HepG2 (cell line): ENCODE measurements around the gene C14orf93. TPM values are rescaled to one million over a fixed set of nuclear protein-coding genes. Genes with fewer than 3 reads are reported as not detected.

Experiments
- JARID2 ChIP-seq: sonication (generic); formaldehyde crosslinking; IDR thresholded peaks from 2 replicates; pipeline ENCODE4 v1.8.1; 2023; ENCODE audit warnings: missing genetic modification reagents, inconsistent platforms; ENCODE audit not compliant: insufficient replicate concordance
- SNAPC2 ChIP-seq: sonication (generic); formaldehyde crosslinking; IDR thresholded peaks from 2 replicates; pipeline ENCODE4 v1.8.1; 2022; ENCODE audit warnings: mild to moderate bottlenecking, missing genetic modification reagents
- ZBTB21 ChIP-seq: sonication (generic); formaldehyde crosslinking; IDR thresholded peaks from 2 replicates; pipeline ENCODE4 v1.4.0; 2020; ENCODE audit warnings: missing genetic modification reagents
- ZNF232 ChIP-seq: sonication (generic); formaldehyde crosslinking; IDR thresholded peaks from 2 replicates; pipeline ENCODE4 v1.4.0; 2020; ENCODE audit warnings: missing genetic modification reagents, borderline replicate concordance
- ZNF510 ChIP-seq: sonication (generic); formaldehyde crosslinking; IDR thresholded peaks from 2 replicates; pipeline ENCODE4 v1.4.0; 2020; ENCODE audit warnings: low read depth, mild to moderate bottlenecking, missing genetic modification reagents
- ZNF790 ChIP-seq: sonication (generic); formaldehyde crosslinking; IDR thresholded peaks from 2 replicates; pipeline ENCODE4 v1.8.0; 2022; ENCODE audit warnings: missing genetic modification reagents, mild to moderate bottlenecking, borderline replicate concordance
- polyA plus RNA-seq, 8 experiments: library from polyadenylated mRNA; depleted of rRNA in 3 of 8; stranded (reverse) in 7 of 8; unstranded in 1 of 8; fragments of >200 nt; fragmentation: Illumina TruSeq in 4 of 8; extraction: Trizol in 4 of 8; gene quantifications; 2 replicates each; pipeline versions ENCODE4 v1.2.1 to v1.2.3, GENCODE V29; 2011 to 2016; ENCODE audit warnings: low read depth in 4 of 8, missing spikeins in 1 of 8, mixed read lengths in 1 of 8; ENCODE audit not compliant: insufficient read depth in 1 of 8
- total RNA-seq, 5 experiments: library from RNA; depleted of rRNA; stranded (reverse); fragments of >200 nt; fragmentation: Illumina TruSeq; extraction: Trizol; gene quantifications; 2 replicates each; pipeline ENCODE4 v1.2.3, GENCODE V29; 2016; ENCODE audit warnings: low read depth in 1 of 5
- TF ChIP-seq, protein P1 (sequence below): sonication (generic); formaldehyde crosslinking; IDR thresholded peaks from 2 replicates; pipeline ENCODE4 v1.4.0; 2020; ENCODE audit warnings: missing genetic modification reagents, borderline replicate concordance
- TF ChIP-seq, protein P2 (sequence below): IDR thresholded peaks from 2 replicates; pipeline ENCODE4 v1.6.1; 2016
- TF ChIP-seq, protein P3 (sequence below): sonication (generic); formaldehyde crosslinking; IDR thresholded peaks from 2 replicates; pipeline ENCODE4 v1.5.1; 2020; ENCODE audit warnings: mild to moderate bottlenecking, missing genetic modification reagents
- TF ChIP-seq, protein P4 (sequence below): sonication (generic); formaldehyde crosslinking; IDR thresholded peaks from 2 replicates; pipeline ENCODE4 v1.5.1; 2020; ENCODE audit warnings: mild to moderate bottlenecking, missing genetic modification reagents, borderline replicate concordance
- TF ChIP-seq, protein P5 (sequence below): sonication (generic); formaldehyde crosslinking; IDR thresholded peaks from 2 replicates; pipeline ENCODE4 v1.5.0; 2020; ENCODE audit warnings: mild to moderate bottlenecking, missing genetic modification reagents, borderline replicate concordance

The C14orf93 gene
- total and polyA plus RNA-seq, 2 of the 13 experiments (the other 11 are each of a cell fraction or from before 2014, with no cell fraction given) = 11.4 to 22.5 TPM

DNA sequence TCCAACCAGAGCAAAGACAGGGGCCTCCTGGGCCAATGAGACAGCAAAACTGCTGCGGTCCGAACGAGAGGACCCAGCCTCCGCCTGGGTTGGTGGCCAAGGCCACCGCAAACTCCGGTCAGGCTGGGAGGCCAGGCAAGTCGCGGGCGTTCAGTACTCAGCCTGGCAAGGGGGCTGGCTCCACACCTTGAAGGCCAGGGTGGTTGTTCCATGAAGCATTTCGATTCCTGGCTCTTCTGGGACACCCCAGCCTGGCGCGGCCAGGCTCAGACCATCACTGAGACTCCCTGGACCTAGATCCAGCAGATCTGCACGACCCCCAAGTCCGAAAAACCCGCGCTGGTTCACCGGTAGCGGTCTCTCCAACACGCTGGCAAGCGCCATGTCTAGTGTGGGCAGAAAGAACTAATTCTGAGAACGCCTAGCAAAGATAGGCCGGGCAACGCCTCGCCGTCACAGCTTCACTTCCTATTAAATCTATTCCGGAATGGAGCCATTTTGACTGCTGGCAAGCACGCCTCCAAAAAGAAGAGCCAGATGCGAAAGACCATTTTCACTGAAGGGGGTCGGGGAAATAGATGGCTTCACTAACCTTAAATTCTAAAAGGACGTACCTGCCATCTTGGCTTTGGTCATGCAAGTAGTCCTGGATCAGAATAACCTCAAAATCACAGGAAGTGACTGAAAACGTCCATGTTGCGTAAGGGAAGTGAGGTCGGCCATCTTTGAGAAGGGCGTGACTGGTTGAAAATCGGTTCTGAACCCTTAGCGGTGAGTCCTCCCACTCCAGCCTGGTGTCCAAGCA, 24.8 kb upstream of the C14orf93 start, which contains the start of gene PSMB5 (continued):
- TF ChIP-seq, protein P1, sequence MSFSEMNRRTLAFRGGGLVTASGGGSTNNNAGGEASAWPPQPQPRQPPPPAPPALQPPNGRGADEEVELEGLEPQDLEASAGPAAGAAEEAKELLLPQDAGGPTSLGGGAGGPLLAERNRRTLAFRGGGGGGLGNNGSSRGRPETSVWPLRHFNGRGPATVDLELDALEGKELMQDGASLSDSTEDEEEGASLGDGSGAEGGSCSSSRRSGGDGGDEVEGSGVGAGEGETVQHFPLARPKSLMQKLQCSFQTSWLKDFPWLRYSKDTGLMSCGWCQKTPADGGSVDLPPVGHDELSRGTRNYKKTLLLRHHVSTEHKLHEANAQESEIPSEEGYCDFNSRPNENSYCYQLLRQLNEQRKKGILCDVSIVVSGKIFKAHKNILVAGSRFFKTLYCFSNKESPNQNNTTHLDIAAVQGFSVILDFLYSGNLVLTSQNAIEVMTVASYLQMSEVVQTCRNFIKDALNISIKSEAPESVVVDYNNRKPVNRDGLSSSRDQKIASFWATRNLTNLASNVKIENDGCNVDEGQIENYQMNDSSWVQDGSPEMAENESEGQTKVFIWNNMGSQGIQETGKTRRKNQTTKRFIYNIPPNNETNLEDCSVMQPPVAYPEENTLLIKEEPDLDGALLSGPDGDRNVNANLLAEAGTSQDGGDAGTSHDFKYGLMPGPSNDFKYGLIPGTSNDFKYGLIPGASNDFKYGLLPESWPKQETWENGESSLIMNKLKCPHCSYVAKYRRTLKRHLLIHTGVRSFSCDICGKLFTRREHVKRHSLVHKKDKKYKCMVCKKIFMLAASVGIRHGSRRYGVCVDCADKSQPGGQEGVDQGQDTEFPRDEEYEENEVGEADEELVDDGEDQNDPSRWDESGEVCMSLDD (CRISPR knock-in tag) = 0 out of 2 replicates have a peak, but pooled peaks have one; percentile 60
- TF ChIP-seq, protein P2, sequence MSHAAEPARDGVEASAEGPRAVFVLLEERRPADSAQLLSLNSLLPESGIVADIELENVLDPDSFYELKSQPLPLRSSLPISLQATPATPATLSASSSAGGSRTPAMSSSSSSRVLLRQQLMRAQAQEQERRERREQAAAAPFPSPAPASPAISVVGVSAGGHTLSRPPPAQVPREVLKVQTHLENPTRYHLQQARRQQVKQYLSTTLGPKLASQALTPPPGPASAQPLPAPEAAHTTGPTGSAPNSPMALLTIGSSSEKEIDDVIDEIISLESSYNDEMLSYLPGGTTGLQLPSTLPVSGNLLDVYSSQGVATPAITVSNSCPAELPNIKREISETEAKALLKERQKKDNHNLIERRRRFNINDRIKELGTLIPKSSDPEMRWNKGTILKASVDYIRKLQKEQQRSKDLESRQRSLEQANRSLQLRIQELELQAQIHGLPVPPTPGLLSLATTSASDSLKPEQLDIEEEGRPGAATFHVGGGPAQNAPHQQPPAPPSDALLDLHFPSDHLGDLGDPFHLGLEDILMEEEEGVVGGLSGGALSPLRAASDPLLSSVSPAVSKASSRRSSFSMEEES = peak; percentile 77
- TF ChIP-seq, protein P3, sequence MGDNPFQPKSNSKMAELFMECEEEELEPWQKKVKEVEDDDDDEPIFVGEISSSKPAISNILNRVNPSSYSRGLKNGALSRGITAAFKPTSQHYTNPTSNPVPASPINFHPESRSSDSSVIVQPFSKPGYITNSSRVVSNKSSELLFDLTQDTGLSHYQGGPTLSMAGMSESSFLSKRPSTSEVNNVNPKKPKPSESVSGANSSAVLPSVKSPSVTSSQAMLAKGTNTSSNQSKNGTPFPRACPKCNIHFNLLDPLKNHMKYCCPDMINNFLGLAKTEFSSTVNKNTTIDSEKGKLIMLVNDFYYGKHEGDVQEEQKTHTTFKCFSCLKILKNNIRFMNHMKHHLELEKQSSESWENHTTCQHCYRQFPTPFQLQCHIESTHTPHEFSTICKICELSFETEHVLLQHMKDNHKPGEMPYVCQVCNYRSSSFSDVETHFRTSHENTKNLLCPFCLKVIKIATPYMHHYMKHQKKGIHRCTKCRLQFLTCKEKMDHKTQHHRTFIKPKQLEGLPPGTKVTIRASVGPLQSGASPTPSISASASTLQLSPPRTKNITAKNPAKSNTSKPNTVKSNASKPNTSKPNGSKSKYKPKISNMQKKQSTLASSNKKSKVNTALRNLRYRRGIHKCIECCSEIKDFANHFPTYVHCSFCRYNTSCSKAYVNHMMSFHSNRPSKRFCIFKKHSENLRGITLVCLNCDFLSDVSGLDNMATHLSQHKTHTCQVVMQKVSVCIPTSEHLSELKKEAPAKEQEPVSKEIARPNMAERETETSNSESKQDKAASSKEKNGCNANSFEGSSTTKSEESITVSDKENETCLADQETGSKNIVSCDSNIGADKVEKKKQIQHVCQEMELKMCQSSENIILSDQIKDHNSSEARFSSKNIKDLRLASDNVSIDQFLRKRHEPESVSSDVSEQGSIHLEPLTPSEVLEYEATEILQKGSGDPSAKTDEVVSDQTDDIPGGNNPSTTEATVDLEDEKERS = peak; percentile 99
- TF ChIP-seq ZNF232 (peak; percentile 84), SNAPC2 (CRISPR knock-in tag) (peak; percentile 96), ZNF790 (CRISPR knock-in tag) (peak; percentile 52; the same call in 1 of the 2 replicates), ZNF510 (CRISPR knock-in tag) (peak; percentile 84; the same call in 1 of the 2 replicates), ZBTB21 (CRISPR knock-in tag) (peak; percentile 98), JARID2 (CRISPR knock-in tag) (peak; percentile 91)
- TF ChIP-seq, protein P4, sequence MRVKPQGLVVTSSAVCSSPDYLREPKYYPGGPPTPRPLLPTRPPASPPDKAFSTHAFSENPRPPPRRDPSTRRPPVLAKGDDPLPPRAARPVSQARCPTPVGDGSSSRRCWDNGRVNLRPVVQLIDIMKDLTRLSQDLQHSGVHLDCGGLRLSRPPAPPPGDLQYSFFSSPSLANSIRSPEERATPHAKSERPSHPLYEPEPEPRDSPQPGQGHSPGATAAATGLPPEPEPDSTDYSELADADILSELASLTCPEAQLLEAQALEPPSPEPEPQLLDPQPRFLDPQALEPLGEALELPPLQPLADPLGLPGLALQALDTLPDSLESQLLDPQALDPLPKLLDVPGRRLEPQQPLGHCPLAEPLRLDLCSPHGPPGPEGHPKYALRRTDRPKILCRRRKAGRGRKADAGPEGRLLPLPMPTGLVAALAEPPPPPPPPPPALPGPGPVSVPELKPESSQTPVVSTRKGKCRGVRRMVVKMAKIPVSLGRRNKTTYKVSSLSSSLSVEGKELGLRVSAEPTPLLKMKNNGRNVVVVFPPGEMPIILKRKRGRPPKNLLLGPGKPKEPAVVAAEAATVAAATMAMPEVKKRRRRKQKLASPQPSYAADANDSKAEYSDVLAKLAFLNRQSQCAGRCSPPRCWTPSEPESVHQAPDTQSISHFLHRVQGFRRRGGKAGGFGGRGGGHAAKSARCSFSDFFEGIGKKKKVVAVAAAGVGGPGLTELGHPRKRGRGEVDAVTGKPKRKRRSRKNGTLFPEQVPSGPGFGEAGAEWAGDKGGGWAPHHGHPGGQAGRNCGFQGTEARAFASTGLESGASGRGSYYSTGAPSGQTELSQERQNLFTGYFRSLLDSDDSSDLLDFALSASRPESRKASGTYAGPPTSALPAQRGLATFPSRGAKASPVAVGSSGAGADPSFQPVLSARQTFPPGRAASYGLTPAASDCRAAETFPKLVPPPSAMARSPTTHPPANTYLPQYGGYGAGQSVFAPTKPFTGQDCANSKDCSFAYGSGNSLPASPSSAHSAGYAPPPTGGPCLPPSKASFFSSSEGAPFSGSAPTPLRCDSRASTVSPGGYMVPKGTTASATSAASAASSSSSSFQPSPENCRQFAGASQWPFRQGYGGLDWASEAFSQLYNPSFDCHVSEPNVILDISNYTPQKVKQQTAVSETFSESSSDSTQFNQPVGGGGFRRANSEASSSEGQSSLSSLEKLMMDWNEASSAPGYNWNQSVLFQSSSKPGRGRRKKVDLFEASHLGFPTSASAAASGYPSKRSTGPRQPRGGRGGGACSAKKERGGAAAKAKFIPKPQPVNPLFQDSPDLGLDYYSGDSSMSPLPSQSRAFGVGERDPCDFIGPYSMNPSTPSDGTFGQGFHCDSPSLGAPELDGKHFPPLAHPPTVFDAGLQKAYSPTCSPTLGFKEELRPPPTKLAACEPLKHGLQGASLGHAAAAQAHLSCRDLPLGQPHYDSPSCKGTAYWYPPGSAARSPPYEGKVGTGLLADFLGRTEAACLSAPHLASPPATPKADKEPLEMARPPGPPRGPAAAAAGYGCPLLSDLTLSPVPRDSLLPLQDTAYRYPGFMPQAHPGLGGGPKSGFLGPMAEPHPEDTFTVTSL (CRISPR knock-in tag) = peak; percentile 19; the same call in 1 of the 2 replicates
- TF ChIP-seq, protein P5, sequence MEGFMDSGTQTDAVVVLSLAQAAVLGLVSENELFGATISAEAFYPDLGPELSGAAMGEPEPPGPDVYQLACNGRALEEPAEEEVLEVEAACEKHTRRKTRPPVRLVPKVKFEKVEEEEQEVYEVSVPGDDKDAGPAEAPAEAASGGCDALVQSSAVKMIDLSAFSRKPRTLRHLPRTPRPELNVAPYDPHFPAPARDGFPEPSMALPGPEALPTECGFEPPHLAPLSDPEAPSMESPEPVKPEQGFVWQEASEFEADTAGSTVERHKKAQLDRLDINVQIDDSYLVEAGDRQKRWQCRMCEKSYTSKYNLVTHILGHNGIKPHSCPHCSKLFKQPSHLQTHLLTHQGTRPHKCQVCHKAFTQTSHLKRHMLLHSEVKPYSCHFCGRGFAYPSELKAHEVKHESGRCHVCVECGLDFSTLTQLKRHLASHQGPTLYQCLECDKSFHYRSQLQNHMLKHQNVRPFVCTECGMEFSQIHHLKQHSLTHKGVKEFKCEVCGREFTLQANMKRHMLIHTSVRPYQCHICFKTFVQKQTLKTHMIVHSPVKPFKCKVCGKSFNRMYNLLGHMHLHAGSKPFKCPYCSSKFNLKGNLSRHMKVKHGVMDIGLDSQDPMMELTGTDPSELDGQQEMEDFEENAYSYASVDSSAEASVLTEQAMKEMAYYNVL (CRISPR knock-in tag) = peak; percentile 95
